Measurements from ENCODE around the gene ARHGAP15.

ARHGAP15 gene

DNA sequence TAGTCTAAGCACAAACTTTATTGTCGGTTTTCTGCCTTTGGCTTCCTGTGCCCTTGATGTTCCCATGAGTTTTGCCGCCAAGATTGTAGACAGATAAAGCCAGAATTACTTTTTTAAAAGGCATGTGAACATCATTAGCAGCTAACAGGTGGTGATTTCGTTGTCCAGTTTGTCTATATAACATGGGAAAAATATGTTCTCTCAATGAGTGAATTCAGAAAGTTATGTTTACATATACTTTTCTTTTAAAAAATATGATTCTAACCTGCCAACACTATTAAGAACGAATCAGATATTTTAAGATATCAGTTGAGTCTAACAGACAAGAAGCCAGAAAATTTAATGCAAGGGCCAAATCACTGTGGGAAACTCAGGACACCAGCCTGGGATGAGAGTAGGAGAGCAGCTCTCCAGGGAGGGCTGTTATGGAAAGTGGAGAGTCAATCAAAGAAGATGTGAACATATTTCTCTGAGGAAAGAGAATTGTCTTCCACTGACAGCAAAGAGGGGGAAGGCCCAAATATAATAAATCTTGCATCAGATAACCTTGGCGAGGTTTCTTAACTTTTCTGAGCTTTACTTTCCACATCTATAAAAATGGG lies 311.3 kb downstream of the ARHGAP15 start:
- Histone ChIP-seq H3K27me3 (ENCODE audit: low read length) (no peaks in the 10 kb centered on the region), H3K9me3 (ENCODE audit: insufficient read depth, low read length) (no peaks in the 10 kb centered on the region), H4K20me1 (ENCODE audit: low read depth, low read length) (no peaks in the 10 kb centered on the region), H3K36me3 (ENCODE audit: low read length) (peaks cover 18% of the 10 kb centered on the region; the same call in 1 of the 2 replicates), H3K27ac (ENCODE audit: low read depth, low read length) (no peak overlapping the region), H2AFZ (ENCODE audit: low read depth, low read length, severe bottlenecking) (no peak overlapping the region), H3K9me2 (replicated peaks; ENCODE audit: insufficient read depth, low read length) (no peaks in the 10 kb centered on the region), H3K79me2 (ENCODE audit: insufficient read depth, low read length) (no peaks in the 10 kb centered on the region), H3F3A (ENCODE audit: insufficient read depth) (no peaks in the 10 kb centered on the region), H3K4me2 (ENCODE audit: low read depth, low read length, poor library complexity, severe bottlenecking) (no peak overlapping the region), H3K9ac (ENCODE audit: low read length) (no peak overlapping the region), H3K4me3 (ENCODE audit: insufficient read depth, low read length, poor library complexity, severe bottlenecking) (no peak overlapping the region)
- no peak for TF ChIP-seq EZH2phosphoT487 (conservative IDR thresholded peaks at IDR 0.05; ENCODE audit: low read length)
- TF ChIP-seq, protein P1, sequence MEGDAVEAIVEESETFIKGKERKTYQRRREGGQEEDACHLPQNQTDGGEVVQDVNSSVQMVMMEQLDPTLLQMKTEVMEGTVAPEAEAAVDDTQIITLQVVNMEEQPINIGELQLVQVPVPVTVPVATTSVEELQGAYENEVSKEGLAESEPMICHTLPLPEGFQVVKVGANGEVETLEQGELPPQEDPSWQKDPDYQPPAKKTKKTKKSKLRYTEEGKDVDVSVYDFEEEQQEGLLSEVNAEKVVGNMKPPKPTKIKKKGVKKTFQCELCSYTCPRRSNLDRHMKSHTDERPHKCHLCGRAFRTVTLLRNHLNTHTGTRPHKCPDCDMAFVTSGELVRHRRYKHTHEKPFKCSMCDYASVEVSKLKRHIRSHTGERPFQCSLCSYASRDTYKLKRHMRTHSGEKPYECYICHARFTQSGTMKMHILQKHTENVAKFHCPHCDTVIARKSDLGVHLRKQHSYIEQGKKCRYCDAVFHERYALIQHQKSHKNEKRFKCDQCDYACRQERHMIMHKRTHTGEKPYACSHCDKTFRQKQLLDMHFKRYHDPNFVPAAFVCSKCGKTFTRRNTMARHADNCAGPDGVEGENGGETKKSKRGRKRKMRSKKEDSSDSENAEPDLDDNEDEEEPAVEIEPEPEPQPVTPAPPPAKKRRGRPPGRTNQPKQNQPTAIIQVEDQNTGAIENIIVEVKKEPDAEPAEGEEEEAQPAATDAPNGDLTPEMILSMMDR (IDR thresholded peaks at IDR 0.05; ENCODE audit: insufficient read depth, low read length, poor library complexity, severe bottlenecking) = no peak

DNA sequence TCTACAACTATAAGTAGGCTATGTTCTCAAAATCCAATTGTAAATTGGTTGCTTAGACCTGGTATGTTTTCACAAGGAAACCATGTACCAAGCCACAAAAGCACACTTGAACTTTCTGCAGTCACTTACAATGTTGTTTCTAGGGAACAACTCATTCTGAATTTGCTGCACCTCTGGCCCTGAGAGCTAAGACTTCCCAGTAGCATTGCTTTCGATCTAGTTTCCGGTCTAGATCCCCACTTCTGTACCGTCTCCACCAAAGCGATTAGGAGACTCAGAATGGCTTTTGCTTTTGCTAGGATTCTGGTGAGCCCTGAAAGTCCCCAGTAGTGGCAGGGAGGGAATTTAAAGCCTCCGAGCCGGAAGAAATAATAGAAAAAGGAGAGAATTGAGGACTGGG lies 313.0 kb downstream of the ARHGAP15 start:
- no peak overlapping the region for H2AFZ ChIP-seq (ENCODE audit: low read depth, low read length, severe bottlenecking)
- no peaks in the 10 kb centered on the region for H3K79me2 ChIP-seq (ENCODE audit: insufficient read depth, low read length)
- TF ChIP-seq, protein P1 (IDR thresholded peaks at IDR 0.05; ENCODE audit: insufficient read depth, low read length, poor library complexity, severe bottlenecking) = no peak
- H3K27me3 ChIP-seq (ENCODE audit: low read length) = no peaks in the 10 kb centered on the region
- no peaks in the 10 kb centered on the region for H3K9me2 ChIP-seq (replicated peaks; ENCODE audit: insufficient read depth, low read length)
- no peak overlapping the region for H3K4me3 ChIP-seq (ENCODE audit: insufficient read depth, low read length, poor library complexity, severe bottlenecking)
- H3K4me2 ChIP-seq (ENCODE audit: low read depth, low read length, poor library complexity, severe bottlenecking) = no peak overlapping the region
- no peak overlapping the region for H3K9ac ChIP-seq (ENCODE audit: low read length)
- no peak overlapping the region for H3K27ac ChIP-seq (ENCODE audit: low read depth, low read length)
- H3K36me3 ChIP-seq (ENCODE audit: low read length) = peaks cover 1% of the 10 kb centered on the region; the same call in 1 of the 2 replicates
- H3F3A ChIP-seq (ENCODE audit: insufficient read depth) = no peaks in the 10 kb centered on the region
- no peaks in the 10 kb centered on the region for H3K9me3 ChIP-seq (ENCODE audit: insufficient read depth, low read length)
- no peaks in the 10 kb centered on the region for H4K20me1 ChIP-seq (ENCODE audit: low read depth, low read length)

DNA sequence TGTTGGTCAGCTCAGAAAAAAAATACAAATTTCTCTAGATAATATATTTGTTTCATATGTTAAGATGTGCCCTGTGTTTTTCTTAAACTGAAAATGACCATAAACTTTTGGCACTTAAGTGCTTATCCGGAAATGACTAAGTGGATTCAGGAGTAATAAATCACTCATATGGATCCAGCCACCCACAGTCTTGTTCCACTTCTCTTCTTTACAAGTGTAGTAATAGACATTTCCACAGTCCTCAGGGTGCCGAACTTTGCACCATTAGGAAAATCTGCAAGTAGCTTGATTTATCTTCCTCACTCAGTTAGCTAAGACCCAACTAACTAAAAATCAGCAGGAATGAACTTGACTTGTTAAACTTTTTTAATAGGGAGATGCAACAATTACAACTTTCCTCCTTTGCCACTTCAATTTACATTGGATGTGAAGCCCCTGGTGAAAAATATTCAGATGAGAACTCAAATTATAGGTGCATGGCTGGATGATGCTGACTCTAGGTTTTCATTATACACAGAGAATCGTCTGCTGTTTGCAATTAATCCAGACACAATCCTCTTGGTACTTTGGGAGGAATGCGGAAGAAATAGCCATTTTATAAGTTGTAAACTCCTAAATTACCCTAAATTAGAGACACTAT lies 322.5 kb downstream of the ARHGAP15 start:
- Histone ChIP-seq H4K20me1 (ENCODE audit: low read depth, low read length) (no peaks in the 10 kb centered on the region), H3F3A (ENCODE audit: insufficient read depth) (no peaks in the 10 kb centered on the region), H3K9ac (ENCODE audit: low read length) (no peak overlapping the region), H3K9me2 (replicated peaks; ENCODE audit: insufficient read depth, low read length) (no peaks in the 10 kb centered on the region), H3K79me2 (ENCODE audit: insufficient read depth, low read length) (no peaks in the 10 kb centered on the region), H2AFZ (ENCODE audit: low read depth, low read length, severe bottlenecking) (no peak overlapping the region), H3K4me2 (ENCODE audit: low read depth, low read length, poor library complexity, severe bottlenecking) (no peak overlapping the region), H3K36me3 (ENCODE audit: low read length) (no peaks in the 10 kb centered on the region), H3K4me3 (ENCODE audit: insufficient read depth, low read length, poor library complexity, severe bottlenecking) (no peak overlapping the region), H3K9me3 (ENCODE audit: insufficient read depth, low read length) (no peaks in the 10 kb centered on the region), H3K27me3 (ENCODE audit: low read length) (no peaks in the 10 kb centered on the region), H3K27ac (ENCODE audit: low read depth, low read length) (no peak overlapping the region)
- TF ChIP-seq, protein P1 (IDR thresholded peaks at IDR 0.05; ENCODE audit: insufficient read depth, low read length, poor library complexity, severe bottlenecking) = no peak

Measured in SU-DHL-6 (cell line).